HG03520 (cell line): ENCODE results near the gene ASTN1.

ENCODE experiments used
- ATAC-seq: cut with Tn5 transposase; IDR thresholded peaks from one replicate; pipeline ENCODE4 v1.9.1; 2021; ENCODE audit warnings: mild to moderate bottlenecking, moderate library complexity; ENCODE audit not compliant: unreplicated experiment

The ASTN1 gene

DNA sequence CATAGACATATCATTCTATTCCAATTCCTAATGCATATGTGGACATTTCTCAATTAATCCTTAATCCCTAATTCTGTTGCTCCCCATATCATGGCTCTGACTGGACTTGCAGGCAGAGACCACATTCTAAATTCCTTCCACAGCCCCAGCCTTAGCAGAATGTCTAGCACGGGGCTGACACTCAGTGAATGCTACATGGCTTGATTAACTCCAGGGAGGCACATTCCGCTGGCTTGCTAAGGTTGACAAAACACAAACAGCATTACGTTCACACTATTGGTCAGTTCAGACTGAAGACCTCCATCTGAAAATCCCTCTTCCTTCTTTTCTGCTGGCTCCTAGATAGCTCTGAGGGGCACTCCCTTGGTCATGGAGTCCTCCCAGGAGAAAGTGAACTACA is 119.4 kb downstream of the ASTN1 start:
- ATAC-seq, result no peak

DNA sequence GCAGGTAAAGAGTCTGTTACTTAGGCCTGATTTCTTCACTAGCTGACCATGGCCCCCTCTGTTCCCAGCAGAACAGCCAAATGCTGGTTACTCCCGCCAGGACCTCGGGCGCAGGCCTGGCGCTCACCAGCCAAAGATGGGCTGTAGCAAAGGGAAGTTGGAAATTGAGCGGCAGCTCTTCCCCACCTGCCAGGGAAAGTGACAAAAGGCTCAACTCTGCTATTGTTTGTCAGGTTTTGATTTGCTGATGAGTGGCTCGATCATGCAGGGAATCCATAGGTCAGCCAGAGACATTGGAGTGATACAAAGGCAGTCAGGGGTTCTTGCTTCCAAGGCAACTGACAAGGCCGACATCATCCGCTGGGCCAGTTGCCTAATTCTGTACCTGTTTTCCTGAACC is 120.1 kb downstream of the ASTN1 start:
- no peak for ATAC-seq

DNA sequence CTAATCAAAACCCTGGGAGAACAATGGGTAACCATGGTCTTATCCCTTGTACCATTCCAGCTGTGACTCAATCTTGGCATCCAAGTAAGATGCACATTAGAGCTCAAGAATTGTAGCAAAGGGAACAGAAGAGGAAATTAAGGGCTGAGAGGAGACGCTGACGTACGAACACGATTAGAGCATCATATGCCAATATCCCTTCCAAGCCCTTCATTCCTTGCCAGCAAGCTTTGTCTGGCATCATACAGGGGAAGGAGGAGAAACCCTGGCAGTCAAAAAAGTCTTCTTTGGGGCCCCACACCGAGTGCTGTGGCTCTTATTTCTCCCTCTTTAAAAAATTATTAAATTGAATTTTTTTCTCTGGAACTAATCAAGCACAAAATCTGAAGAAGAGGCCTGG is 120.9 kb downstream of the ASTN1 start:
- no peak for ATAC-seq

DNA sequence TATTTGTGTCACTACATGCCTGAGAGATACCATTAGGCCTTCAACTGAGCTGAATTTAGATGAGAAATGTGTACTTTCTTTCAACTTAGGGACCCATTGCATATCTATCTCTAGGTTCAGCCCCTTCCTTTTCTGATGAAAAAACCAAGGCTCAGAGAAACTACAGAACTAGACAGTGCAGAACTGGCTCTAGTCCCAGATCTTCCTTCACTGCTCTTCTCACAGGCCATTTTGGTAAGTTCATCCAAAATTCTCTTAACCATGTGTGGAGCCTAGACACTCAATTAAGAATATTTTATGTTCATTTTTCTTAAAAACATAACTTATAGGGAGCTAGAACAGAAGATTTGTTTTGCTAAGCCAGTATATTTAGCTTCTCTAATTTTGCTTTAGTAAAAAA is 128.9 kb downstream of the ASTN1 start:
- ATAC-seq, result no peak

DNA sequence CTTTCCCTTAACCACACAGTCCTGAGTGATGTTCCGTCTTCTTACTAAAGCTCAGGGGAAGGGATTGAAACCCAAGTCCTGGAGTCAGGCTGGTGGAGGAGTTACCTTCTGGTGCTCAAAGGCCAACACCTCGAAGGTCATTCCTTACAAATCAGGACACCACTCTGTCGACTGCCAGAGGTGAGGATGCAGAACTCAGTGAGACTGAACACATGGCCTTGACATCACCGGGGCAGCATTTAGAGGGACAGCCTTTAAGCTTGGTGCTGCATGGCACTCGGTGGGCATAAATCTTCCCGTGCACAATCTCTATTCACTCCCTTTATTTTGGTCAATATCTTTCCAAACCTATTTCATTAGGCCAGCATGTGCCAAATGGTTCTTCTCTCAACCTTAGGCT is 130.9 kb downstream of the ASTN1 start:
- ATAC-seq, result no peak

DNA sequence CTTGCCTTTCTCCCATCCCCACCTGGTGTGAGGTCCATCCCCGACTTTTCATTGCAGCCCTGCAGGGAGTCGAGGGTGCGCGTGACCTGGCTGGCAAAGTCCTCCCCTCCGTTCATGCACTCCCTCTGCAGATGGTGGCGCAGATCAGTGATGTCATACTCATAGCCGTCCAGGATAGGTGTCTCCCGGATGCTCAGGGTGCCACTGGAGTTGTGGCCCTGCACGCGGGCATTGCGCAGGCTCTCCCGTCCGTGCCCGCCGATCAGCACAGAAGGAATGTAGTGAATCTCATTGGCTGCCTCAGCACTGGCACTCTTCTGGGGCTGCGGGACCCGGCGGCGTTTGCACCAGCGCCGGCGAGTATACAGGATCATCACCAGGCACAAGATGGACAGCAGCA is 132.1 kb downstream of the ASTN1 start:
- ATAC-seq, result no peak

DNA sequence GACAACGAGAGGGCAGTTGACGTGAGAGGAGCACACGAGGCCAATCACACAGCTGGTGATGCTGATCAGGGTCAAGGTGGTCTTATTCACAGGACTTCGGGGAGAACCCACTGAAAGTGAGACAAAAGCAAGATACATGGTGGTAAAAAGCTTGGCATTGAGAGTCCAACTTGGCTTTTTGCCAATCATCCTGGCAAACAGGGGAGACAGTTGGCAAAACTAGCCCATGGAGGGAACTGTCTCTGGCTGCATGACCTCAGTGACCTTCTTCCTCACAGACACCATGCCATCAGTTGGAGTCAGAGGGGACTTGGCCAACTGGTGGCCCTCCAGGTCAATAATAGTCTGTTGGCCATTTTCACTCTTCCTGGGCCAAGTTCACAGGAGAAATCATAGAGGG is 139.9 kb downstream of the ASTN1 start:
- no peak for ATAC-seq

DNA sequence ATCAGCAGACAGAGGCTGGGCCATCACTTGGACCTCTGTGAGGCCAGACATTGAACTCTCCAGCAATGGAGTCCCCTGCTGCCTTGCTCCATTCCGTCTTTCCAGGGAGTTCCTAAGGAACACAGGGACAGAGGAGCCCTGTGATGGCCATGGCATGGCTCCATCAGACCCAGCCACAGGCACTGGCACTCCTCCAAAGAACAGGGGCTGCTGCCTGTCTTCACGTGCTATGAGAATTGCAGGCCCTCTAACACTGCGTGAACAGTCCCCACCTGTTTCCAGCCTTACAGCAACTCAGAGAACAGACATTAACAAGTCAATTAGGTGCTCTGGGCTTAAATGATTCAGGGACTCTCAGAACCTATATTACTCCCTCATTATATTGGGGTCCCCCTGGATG is 140.8 kb downstream of the ASTN1 start:
- no peak for ATAC-seq

DNA sequence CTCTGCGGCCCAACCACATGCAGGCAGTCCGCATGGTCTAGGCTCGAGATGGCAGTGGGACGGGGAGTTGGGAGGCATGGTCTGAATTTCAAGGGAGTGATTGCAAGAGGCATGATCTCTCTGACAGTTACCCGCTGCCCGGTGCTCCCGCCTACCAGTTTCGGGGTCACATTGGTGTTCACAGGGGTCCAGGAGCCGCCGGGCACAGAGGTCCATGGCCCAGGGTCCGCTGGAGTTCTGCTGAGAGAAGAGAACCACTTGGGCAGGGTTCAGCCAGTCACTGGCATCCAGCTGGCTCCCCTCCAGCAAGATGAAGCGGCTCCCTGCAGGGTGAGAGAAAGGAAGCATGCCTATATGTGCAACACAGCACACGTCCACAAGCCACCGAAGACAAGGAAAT is 141.3 kb downstream of the ASTN1 start:
- ATAC-seq, result no peak

DNA sequence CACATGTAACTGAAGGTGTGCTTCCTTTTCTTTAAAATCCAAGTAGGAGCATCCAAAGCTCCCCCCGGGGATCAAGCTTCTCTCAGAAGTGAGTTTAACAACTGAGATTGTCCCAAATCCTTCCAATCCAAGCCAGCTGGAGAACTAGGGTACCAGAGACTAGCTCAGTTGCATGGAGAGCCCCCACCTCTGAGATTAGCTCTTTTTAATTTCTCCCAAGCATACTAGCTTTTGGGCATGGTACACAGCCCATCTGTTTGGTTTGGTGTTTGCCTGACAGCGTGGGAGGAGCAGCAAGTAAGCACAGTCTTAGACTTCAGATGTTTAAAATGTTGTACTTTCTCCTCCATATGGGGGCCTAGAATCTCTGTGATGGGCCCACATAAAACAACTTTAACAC is 142.8 kb downstream of the ASTN1 start:
- ATAC-seq, result no peak

DNA sequence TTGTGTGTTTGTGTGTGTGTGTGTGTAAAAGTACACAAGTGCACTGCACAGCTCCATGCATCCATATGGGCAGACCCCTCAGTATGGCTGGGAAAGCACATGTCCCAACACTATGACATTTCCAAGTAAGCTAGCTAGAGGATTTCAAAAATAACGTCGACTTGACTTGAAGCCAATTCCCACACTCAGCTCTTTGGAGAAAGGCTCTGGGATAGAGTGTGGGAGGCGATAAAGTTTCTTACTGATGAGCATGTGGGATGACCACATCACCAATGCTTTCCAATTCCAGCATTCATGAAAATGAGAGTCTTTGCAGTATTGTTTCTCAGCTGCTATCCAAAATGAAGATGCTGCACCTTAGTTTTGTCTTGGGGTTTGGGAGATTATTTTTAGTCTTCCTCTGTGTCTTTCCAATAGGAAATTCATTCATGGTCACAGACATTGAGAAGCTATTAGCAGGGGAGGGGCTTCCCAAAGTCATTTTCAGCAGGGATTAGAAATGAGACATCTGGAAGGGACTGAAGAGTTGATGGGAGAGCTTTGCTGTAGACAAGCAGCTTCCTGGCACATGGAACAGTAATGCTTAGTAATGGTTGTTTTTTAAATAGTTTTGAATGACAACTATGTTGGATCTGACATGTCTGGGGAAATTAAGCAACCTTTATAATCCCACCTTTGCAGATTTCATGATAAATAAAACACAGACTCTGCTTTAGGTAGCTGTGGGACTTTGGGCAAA is 143.5 kb downstream of the ASTN1 start:
- ATAC-seq, result no peak

DNA sequence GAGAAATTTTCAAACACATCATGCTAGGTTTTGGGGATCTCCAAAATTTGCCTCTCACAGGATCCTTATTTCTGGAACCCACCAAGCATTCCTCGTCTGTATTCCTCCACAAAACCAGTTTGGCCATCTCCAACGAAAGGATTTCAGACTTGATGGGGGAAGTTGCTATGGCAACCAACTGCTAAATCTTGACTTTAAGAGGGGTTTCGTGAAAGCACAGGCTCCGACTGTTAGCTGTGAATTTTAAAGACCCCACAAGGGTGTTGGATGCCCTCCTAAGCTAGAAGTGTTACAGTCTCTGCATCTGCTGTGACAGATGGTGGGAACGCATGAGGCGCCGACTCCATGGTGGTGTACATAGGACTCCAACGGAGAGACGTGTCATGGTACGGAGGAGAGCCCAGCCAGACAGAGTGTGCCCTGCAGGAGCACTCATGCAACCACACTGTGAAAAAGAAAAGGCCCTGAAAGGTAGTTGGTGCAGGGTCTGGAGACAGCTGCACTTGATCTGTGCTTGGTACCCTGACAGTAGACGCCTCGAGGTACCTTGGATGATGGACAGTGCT is 147.1 kb downstream of the ASTN1 start:
- ATAC-seq, result no peak

DNA sequence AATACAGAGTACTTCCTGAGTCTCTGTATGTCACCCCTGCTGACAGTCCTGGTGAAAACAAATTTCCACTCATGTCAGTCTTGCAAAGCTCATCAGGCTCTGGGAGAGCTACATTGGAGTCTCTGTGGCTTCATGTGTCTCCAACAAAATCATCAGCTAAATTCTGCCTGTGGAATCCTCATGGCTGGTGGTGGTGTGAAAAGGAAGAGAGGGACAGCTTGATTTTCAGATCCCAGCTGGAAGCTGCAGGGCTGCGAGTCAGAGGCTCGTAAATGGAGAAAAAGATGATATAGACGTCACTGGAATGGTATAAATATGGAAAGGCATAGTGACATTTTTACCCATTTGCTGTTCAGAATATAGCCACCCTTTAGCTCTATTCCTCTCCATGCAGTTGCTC is 150.2 kb downstream of the ASTN1 start:
- no peak for ATAC-seq

DNA sequence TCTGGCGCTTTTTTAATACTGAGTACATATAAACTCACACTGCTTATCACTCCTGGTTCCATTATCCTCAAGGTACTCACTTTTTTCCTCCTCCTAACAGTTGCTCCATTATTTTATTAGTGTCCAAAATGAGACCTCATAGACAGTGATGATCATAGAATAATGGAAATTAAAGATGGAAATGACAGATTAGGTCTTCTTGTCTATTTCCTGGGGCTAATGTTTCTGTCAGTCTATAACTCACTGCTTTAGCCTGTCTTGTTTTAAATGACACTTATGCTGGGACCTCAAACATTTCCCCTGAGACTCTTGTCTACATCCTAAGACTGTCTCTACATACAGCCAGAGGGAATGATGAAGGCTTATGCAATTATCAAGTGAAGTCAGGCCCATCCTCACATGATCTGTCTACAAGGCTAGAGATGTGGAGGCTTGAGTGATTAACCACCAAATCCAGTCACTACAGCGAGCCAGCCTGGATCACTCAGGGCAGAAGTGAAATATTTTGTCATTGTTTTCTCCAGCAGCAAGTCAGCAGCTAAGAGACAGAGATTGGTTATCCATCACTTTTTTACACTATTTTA is 152.1 kb downstream of the ASTN1 start:
- no peak for ATAC-seq

DNA sequence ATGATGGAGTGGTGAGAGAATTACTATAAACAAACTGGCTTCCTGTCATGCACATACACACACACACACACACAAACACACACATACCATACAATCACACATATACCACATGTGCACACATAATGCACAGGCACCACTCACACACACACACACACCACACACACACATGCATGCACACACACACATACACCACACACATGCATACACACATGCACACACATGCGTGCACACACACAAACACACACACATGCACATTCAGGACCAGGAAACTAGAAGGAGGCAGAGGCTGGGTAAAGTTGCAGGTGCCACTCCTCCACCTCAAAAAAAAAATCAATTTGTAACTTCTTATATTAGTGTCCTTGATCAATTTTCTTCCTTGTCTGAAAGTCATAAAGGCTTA is 153.0 kb downstream of the ASTN1 start:
- ATAC-seq, result no peak

DNA sequence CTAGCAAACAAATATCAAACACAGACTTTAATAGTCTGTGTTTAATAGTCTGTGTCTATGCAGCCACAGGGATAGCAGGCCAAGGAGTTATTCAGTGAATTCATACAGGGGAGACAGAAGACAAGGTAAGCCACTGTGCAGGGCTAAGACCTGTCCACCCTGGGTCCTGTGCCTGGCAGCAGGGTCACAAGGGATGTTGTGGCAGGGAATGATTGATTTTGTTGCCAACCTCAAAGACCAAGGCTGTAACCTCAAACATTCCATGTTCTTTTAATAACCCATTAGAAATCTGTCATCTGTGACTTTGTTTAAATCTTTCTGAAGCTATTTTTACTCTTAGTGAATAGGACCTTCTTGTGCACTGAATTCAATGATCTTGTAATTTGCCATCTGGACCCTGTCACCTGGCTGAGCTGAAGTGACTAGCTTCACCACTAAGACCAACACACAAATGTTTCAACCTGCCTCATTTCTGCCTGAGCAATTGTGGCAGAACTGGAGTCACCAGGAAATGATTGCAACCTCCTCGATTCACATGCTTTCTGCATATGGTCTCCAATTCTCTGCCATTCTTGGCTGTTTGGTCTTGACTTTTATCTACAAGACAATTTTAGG is 154.2 kb downstream of the ASTN1 start:
- ATAC-seq, result no peak

DNA sequence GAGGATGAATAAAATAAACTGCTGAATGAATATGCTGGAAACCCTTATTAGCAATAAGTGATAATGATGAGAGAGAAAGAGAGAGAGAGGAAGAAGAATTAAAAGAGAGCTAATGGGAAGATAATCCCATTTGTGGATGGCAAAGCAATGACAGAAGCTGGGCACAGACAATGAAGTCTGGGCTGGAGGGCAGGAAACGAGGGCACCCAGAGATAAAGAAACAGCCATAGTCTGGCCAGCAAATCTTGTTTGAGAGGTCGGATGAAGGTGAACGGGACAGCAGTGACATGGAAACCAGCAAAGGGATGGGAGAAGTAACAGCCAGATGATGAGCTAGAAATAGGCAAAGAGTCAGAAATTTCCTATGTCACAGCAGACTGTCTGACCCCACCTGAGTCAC is 155.9 kb downstream of the ASTN1 start:
- no peak for ATAC-seq

DNA sequence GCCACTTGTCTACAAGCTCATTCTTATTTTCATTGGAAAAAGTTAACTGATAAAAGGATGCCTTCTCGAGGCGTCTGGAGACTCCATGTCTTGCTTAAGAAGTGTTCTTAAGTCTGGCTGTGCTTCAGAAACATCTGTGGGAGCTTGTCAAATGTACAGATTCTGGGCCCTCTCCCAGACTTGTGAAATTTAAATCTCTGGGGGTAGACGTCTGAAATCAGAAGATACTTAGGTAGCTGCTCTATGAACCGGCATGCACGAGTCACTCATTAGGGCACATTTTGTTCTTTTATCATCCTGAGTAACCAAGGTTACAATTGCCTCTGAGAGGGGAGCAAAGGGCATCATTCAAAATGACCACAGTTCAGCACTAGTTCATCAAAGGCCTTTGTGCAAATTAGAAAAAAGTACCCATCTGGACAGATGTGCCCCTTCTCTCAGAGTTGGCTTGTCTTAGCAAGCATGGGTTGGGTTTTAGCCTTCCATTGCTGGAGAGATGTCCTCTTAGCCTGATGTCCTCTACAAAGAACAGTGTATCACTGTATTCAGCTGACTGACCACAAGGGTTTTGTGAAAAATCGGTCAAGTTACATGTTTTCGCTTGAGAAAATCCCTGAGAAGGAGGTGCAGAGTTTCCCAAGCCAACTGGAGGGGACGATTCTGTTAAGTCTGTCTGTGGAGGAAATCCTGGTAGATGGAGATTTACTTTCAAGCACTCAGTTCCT is 156.9 kb downstream of the ASTN1 start:
- no peak for ATAC-seq

DNA sequence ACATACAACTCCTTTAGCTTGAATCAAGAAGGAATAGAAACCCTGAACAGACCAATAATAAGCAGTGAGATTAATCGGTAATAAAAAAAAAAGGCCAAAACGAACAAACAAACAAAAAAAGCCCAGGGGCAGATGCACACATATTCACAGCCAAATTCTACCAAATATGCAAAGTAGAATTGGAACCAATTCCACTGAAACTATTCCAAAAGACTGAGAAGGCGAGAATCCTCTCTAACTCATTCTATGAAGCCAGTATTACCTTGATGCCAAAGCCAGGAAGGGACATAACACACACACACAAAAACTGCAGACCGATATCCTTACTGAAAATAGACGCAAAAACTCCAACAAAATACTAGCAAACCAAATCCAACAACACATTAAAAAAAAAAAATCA is 161.6 kb downstream of the ASTN1 start:
- no peak for ATAC-seq

DNA sequence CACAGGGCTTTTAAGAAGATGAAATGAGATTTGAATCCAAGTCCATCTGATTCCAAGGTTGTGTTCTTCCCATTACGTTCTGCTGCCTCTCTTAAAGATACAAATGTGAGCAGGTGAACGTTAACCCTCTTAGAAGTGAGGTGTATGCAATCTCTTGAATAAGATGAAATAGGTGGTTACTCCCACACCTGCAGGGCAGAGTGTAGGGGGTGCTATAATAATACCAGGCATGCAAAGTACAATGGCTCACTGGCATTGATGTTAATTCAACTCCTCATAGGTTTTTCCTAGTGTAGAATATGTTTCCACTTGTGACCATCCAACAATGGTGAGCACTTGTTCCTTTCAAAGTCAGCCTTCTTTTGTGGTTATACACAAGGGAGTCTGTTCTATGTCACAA is 163.0 kb downstream of the ASTN1 start:
- no peak for ATAC-seq

DNA sequence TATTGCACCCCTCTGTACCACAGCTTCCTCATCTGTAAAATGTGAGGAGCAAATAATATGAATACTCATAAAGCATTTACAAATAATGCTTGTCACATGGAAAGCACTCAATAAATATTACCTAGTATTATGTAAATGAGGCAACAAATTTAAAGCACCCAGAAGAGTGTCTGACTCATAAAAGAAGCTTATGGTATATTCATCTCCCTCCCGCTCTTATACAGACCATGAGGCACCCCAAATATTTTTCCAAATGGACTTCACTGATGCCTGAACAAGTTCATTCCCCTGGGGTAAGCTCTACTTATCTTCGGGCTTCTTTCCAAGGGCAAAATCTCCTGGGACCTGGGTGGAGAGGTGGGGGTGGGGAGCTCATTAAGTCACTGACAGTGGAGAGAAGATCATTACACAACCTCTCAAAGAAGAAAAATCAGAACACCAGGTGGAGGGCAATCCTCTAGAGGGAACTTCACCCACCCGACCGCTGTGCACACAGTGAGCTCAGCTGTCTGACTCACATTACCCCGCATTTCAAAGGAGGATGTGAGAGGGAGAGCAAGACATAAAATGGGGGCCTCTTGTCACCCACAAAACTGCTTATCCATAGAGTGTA is 166.2 kb downstream of the ASTN1 start:
- ATAC-seq, result no peak
